Measurements from ENCODE around the gene NCKAP5. TPM values are rescaled to one million over a fixed set of nuclear protein-coding genes. Genes with fewer than 3 reads are reported as not detected.
A peak's percentile ranks its signal among the peaks of the same experiment; 100 is the strongest.

The NCKAP5 gene
- polyA plus RNA-seq, 3 donors: not detected

DNA sequence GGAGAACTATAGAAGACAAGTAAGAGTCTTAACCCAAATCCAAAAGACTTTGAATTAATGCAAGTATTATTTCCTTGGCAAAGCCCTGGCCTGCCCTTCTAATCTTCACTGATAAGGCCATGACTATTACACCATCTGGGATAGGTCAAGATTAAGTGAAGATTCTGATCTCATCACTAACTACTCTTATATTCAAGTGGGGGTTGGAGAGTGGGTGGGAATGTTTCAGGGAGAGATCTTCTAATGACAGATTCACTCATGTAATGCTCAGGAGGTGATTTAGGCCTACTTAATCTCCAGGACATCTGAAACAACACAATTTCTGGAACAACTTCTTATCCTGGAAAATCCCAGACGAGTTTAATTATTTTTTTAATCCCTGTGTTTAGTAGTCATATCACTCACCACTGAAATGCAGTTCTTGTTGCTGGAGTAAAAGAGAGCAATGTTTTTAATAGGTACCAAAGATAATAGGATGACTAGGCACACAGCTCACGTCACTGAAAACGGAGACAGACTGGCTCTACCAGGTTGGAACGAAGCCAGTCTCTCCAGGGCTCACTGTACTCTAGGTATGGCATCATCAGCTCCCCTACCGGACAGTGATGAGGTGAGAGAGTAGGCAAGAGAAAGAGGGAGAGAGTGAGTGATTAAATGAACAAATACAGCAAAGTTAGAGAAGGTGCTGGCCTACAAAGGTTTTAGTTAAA, 133.1 kb downstream of the NCKAP5 start:
- Histone ChIP-seq H3K79me2 (ENCODE audit: insufficient read depth, low read length) (no peaks in the 10 kb centered on the region), H3K27me3 (ENCODE audit: control insufficient read depth in 2 of 2, insufficient read depth in 2 of 2, low read length in 2 of 2) (no peaks in the 10 kb centered on the region), H3K27ac (ENCODE audit: low read depth in 1 of 2, low read length in 2 of 2) (no peak overlapping the region), H3K4me2 (replicated peaks; ENCODE audit: extremely low read depth, low read length, poor library complexity, severe bottlenecking) (no peak overlapping the region), H3K4me3 (replicated peaks in 1 of 3; ENCODE audit: low read depth in 2 of 3, low read length in 3 of 3) (no peak overlapping the region), H3K9ac (ENCODE audit: insufficient read depth, low read length, poor library complexity, severe bottlenecking) (no peak overlapping the region), H2AFZ (ENCODE audit: insufficient read depth, low read depth, low read length, poor library complexity, severe bottlenecking) (no peak overlapping the region), H4K20me1 (ENCODE audit: insufficient read depth, low read length) (no peaks in the 10 kb centered on the region), H3K4me1 (ENCODE audit: control insufficient read depth in 1 of 2, insufficient read depth in 2 of 2, low read length in 2 of 2) (no peaks in the 10 kb centered on the region), H3K36me3 (replicated peaks in 1 of 2; ENCODE audit: control insufficient read depth in 1 of 2, insufficient read depth in 2 of 2, low read length in 2 of 2) (no peaks in the 10 kb centered on the region), H3K9me3 (replicated peaks in 1 of 2; ENCODE audit: control insufficient read depth in 1 of 2, insufficient read depth in 1 of 2, low read length in 2 of 2) (no peaks in the 10 kb centered on the region)
- TF ChIP-seq, protein P1, sequence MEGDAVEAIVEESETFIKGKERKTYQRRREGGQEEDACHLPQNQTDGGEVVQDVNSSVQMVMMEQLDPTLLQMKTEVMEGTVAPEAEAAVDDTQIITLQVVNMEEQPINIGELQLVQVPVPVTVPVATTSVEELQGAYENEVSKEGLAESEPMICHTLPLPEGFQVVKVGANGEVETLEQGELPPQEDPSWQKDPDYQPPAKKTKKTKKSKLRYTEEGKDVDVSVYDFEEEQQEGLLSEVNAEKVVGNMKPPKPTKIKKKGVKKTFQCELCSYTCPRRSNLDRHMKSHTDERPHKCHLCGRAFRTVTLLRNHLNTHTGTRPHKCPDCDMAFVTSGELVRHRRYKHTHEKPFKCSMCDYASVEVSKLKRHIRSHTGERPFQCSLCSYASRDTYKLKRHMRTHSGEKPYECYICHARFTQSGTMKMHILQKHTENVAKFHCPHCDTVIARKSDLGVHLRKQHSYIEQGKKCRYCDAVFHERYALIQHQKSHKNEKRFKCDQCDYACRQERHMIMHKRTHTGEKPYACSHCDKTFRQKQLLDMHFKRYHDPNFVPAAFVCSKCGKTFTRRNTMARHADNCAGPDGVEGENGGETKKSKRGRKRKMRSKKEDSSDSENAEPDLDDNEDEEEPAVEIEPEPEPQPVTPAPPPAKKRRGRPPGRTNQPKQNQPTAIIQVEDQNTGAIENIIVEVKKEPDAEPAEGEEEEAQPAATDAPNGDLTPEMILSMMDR (IDR thresholded peaks at IDR 0.05): no peak
- no peaks in the 10 kb centered on the region for H3K4me1 Mint-ChIP-seq
- H3K9me3 Mint-ChIP-seq: peaks cover 0 to 6% (median 0%) of the 10 kb centered on the region in 7 donors
- 80% methylated on average over 2 of the region's 5 CpGs for WGBS (ENCODE audit: insufficient coverage)
- no peaks in the 10 kb centered on the region for H3K27me3 Mint-ChIP-seq (ENCODE audit: low read depth in 3 of 3)
- peak overlapping the region in 1 of 7 donors; percentile 16 for H3K27ac Mint-ChIP-seq
- no peaks in the 10 kb centered on the region for H3K36me3 Mint-ChIP-seq
- no peak for DNase-seq
- intact Hi-C loops (cut with micrococcal nuclease): no loop called here
- H3K4me3 Mint-ChIP-seq: no peak overlapping the region

DNA sequence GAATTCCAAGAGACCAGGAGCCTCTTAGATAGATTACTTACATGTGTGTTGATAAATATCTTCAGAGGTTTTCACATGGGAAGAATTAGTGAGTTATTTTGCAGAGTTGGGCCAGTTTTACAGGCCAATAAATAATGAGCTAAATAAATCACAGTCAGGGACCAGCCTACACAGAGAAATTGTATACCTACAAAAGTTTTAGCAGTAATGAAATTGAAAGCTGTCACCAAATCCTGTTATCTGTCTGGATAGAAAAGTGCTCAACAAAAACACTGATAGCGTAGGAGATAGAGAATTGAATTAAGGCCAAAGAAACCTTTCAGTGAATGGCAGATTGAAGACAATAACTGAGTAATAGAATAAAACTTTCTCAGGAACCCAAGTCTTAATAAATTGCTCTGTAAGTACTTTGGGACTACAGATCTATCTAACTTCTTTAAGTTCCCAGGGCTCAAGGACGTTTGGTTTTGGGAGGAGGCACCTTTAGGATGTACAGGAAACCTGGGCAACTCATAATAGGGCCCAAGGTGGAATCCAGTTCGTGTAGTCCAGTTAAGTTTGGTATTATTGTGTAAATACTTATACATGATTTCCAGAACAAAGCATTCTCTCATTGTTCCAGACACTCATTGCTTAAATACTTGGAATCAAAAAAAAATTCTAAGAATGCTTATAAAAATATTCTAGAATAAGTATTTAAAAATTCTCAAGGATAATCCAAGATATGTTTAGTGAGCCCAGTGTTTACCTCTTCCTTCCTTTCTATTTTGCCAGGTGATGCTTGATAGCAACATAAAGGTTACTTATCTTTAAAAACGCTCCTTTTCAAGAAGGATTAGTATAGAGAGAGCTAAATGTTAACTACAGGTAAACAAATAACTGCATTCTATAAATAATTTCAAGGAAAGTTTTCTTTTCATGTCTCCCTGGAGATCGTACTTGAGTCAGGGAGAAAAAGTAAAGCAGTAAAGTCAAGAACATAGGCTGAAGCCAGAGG, 134.5 kb downstream of the NCKAP5 start:
- intact Hi-C loops (cut with micrococcal nuclease): no loop called here
- H3K4me1 Mint-ChIP-seq: no peaks in the 10 kb centered on the region
- no CpG with 5 or more reads among the region's 5 CpGs for WGBS (ENCODE audit: insufficient coverage)
- Histone ChIP-seq H3K27ac (ENCODE audit: low read depth in 1 of 2, low read length in 2 of 2) (no peak overlapping the region), H3K36me3 (replicated peaks in 1 of 2; ENCODE audit: control insufficient read depth in 1 of 2, insufficient read depth in 2 of 2, low read length in 2 of 2) (no peaks in the 10 kb centered on the region), H3K9me3 (replicated peaks in 1 of 2; ENCODE audit: control insufficient read depth in 1 of 2, insufficient read depth in 1 of 2, low read length in 2 of 2) (no peaks in the 10 kb centered on the region), H3K4me1 (ENCODE audit: control insufficient read depth in 1 of 2, insufficient read depth in 2 of 2, low read length in 2 of 2) (no peaks in the 10 kb centered on the region), H4K20me1 (ENCODE audit: insufficient read depth, low read length) (no peaks in the 10 kb centered on the region), H3K27me3 (ENCODE audit: control insufficient read depth in 2 of 2, insufficient read depth in 2 of 2, low read length in 2 of 2) (no peaks in the 10 kb centered on the region), H3K79me2 (ENCODE audit: insufficient read depth, low read length) (no peaks in the 10 kb centered on the region), H3K4me3 (replicated peaks in 1 of 3; ENCODE audit: low read depth in 2 of 3, low read length in 3 of 3) (no peak overlapping the region), H3K9ac (ENCODE audit: insufficient read depth, low read length, poor library complexity, severe bottlenecking) (no peak overlapping the region), H2AFZ (ENCODE audit: insufficient read depth, low read depth, low read length, poor library complexity, severe bottlenecking) (no peak overlapping the region), H3K4me2 (replicated peaks; ENCODE audit: extremely low read depth, low read length, poor library complexity, severe bottlenecking) (no peak overlapping the region)
- peaks cover 0 to 6% (median 2%) of the 10 kb centered on the region in 7 donors for H3K9me3 Mint-ChIP-seq
- no peaks in the 10 kb centered on the region for H3K27me3 Mint-ChIP-seq (ENCODE audit: low read depth in 3 of 3)
- DNase-seq: no peak
- H3K27ac Mint-ChIP-seq: no peak overlapping the region
- H3K36me3 Mint-ChIP-seq: no peaks in the 10 kb centered on the region
- TF ChIP-seq, protein P1 (IDR thresholded peaks at IDR 0.05): no peak
- H3K4me3 Mint-ChIP-seq: no peak overlapping the region
